HG02870 (cell line): ENCODE data around the gene CIC.

ENCODE experiments used
- ATAC-seq: cut with Tn5 transposase; IDR thresholded peaks from one replicate; pipeline ENCODE4 v1.9.1; 2021; ENCODE audit warnings: mild to moderate bottlenecking, moderate library complexity; ENCODE audit not compliant: unreplicated experiment

Gene CIC

DNA sequence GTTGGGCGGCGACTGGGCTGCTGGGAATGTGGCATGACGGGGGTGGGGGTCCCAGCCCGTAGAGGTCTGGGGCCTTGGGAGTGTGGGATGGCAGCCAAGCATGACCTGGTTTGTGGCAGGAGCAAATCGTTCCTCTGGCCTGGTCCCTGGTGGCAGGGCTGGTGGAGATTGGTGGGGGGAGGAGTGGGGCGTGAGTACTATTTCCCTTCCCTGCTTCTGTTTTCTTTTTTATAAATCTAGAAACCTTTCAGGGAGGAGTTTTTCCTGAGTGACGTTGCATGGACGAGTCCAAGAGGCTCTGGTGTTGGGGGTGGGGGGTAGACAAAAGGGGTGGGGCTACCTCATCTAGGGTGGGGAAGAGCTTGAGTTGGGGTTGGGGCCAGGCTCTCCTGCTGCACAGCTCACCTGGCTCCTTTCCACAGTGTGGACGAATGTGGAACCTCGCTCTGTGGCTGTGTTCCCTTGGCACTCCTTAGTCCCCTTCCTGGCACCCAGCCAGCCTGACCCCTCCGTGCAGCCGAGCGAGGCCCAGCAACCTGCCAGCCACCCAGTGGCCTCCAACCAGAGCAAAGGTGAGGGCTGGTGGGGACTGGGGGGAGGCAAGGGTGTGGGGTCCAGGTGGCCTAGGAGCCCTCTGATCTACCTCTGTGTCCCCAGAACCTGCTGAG is 17.4 kb downstream of the CIC start:
- no peak for ATAC-seq

DNA sequence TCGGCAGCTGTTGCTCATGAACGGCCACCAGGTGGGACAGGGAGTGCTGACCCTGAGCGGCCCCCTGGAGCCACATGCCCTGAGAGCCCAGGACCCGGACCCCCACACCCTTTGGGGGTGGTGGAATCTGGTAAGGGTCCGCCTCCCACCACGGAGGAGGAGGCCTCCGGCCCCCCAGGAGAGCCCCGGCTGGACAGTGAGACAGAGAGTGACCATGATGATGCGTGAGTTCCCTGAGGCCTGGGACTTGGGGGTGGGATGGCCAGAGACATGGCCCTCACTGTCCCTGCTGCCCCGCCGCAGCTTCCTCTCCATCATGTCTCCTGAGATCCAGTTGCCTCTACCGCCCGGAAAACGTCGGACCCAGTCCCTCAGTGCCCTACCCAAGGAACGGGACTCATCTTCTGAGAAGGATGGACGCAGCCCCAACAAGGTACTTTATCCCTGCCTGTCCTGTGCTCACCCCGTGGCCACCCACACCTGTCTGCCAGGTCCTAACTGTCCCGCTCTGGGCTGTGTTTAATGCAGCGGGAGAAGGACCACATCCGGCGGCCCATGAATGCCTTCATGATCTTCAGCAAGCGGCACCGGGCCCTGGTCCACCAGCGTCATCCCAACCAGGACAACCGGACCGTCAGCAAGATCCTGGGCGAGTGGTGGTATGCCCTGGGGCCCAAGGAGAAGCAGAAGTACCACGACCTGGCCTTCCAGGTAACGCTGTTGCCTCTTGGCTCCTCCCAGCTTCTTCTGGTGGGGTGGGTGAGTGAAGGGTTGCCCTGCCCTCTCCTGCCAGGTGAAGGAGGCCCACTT is 18.2 kb downstream of the CIC start:
- no peak for ATAC-seq

GRCh38 chr19:42287827-42288107 is 18.7 kb downstream of the CIC start:
- no peak for ATAC-seq

GRCh38 chr19:42288387-42288786 is 19.3 kb downstream of the CIC start:
- no peak for ATAC-seq

DNA sequence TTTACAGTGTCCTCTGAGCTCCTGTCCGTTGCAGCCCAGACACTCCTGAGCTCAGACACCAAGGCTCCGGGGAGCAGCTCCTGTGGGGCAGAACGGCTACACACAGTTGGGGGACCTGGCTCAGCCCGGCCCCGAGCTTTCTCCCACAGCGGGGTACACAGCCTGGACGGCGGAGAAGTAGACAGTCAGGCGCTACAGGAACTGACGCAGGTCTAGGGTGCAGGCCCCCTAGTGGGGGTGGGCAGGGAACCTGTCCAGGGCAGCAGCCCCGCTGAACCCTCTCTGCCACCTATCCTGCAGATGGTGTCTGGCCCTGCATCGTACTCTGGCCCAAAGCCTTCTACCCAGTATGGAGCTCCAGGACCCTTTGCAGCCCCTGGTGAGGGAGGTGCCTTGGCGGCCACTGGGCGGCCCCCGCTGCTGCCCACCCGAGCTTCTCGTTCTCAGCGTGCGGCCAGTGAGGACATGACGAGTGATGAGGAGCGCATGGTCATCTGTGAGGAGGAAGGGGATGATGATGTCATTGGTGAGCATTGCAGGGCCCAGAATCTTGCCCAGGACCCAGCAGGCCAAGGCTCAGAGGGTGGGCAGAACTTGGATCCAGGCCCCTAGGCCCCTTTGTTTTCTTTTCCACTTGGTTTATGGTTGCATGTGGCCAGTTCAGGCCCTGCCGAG is 20.0 kb downstream of the CIC start:
- no peak for ATAC-seq

DNA sequence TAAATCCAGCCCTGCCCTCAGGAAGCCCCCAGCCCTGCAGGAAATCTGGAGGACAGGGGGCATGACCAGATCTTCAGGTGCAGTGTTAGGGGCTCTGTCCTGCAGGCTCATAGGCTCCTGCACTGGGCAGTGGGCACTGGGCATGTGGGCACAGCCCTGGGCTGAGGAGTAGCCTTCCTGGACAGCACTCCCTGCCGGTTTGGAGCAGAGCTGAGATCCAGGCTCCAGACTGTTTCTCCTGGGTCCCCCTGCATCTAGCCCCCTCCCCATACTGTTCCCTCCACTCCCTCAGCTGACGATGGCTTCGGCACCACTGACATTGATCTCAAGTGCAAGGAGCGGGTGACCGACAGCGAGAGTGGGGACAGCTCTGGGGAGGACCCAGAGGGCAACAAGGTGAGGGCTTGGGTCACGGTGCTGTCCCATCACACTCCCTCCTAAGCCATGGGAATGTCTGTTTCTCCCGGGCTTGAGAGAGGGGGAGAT is 20.5 kb downstream of the CIC start:
- no peak for ATAC-seq

DNA sequence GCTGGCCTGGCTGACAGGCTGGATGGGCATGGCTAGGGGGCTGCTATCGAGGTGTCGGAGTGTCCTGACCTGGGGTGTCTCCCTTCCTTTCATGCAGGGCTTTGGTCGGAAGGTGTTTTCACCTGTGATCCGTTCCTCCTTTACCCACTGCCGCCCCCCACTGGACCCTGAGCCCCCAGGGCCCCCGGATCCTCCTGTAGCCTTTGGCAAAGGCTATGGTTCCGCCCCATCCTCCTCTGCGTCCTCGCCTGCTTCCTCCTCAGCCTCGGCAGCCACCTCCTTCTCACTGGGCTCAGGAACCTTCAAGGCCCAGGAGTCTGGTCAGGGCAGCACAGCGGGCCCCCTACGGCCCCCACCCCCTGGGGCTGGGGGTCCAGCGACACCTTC is 21.1 kb downstream of the CIC start:
- ATAC-seq, result no peak

DNA sequence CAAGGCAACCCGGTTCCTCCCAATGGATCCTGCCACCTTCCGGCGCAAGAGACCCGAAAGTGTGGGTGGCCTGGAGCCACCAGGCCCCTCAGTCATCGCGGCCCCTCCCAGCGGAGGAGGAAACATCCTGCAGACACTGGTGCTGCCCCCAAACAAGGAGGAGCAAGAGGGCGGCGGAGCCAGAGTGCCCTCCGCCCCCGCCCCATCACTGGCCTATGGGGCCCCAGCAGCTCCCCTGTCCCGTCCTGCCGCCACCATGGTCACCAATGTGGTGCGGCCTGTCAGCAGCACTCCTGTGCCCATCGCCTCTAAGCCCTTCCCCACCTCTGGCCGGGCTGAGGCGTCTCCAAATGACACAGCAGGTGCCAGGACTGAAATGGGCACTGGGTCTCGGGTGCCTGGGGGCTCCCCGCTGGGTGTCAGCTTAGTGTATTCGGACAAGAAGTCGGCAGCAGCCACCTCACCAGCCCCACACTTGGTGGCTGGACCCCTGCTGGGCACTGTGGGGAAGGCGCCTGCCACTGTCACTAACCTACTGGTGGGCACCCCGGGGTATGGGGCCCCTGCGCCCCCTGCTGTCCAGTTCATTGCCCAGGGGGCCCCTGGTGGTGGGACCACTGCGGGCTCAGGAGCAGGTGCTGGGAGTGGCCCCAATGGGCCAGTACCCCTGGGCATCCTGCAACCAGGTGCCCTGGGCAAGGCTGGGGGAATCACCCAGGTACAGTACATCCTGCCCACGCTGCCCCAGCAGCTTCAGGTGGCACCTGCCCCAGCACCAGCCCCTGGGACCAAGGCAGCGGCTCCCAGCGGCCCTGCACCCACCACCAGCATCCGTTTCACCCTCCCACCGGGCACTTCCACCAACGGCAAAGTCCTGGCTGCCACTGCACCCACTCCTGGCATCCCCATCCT is 21.7 kb downstream of the CIC start:
- ATAC-seq, result no peak

GRCh38 chr19:42291435-42291810 is 22.4 kb downstream of the CIC start:
- no peak for ATAC-seq

- ATAC-seq, result no peak
Measured at GRCh38 chr19:42292042-42292960, 23.2 kb downstream of the CIC start.

- no peak for ATAC-seq
Measured at GRCh38 chr19:42292963-42293362, 23.9 kb downstream of the CIC start.

DNA sequence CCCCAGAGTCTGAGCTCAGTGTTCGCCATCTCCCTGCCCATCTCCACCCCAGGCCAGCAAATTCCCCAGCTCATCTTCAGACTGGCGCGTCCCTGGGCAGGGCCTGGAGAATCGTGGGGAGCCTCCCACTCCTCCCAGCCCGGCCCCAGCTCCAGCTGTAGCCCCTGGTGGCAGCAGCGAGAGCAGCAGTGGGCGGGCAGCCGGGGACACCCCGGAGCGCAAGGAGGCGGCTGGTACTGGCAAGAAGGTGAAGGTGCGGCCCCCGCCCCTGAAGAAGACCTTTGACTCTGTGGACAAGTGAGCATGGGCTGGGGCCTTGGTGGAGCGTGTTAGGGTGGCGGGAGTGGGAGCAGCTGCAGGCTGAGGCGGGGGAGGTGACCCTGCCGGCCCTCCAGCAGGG is 24.5 kb downstream of the CIC start:
- ATAC-seq, result no peak

DNA sequence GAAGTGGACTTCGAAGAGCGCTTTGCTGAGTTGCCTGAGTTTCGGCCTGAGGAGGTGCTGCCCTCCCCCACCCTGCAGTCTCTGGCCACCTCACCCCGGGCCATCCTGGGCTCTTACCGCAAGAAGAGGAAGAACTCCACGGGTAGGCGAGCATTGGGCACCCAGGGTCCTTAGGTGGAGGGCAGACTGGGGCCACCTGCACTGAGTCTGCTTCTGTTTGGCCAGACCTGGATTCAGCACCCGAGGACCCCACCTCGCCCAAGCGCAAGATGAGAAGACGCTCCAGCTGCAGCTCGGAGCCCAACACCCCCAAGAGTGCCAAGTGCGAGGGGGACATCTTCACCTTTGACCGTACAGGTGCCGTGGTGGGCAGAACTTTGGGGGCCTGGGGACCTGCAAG is 24.9 kb downstream of the CIC start:
- no peak for ATAC-seq

- ATAC-seq, result no peak
Measured at GRCh38 chr19:42294471-42295137, 25.6 kb downstream of the CIC start.

DNA sequence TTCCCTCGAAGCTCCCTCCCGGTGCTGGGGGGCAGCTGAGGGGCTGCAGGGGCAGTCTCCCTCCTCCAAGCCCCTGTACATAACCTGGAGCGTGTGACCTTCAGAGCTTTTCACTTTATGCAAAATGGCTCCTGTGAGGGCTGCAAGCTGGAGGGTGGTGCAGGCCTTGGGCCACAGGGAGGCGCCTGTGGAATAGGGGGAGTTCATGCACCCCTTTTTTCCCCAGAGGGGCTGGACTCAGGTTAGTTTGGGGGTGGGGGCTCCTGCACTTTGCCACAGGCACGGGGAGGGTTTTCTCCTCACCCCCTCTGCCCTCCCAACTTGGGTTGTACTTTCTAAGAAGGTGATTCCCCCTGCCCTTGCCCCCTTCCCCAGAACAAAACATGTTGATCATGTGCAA is 26.3 kb downstream of the CIC start:
- ATAC-seq, result no peak

DNA sequence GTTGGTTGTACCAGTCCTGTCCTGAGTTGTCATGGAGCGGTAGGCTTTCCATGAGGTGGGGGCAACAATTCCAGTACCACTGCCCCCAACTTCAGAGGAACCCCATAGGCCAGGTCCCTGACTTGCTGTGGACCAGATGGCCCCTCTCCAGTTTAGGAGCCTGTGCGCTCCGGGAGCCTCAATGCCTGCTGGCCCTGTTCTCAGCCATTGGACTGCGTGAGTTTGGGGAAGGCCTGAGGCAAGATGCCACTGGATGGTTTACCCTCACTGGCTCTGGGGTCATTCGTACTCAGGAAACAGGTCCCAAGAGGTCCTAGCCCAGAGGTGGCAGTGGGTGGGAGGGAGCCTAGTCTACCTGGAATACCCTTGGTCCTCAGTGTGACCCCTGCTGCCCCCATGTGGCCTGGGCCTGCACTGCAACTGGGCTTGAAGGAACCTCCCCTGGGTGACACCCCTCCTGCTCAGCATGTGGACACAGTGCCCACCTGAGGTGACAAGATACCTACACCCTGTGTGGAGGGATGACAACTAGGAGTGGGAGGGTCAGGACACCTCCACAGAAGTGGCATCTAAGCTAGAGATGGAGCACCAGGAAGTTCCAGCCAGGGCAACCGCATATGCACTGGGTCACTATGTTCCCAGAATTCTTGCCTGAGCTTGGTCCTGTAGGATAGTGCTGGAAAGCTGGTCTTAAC is 26.9 kb downstream of the CIC start:
- peak; percentile 55 for ATAC-seq

GRCh38 chr19:42297039-42297438 is 28.0 kb downstream of the CIC start:
- no peak for ATAC-seq

DNA sequence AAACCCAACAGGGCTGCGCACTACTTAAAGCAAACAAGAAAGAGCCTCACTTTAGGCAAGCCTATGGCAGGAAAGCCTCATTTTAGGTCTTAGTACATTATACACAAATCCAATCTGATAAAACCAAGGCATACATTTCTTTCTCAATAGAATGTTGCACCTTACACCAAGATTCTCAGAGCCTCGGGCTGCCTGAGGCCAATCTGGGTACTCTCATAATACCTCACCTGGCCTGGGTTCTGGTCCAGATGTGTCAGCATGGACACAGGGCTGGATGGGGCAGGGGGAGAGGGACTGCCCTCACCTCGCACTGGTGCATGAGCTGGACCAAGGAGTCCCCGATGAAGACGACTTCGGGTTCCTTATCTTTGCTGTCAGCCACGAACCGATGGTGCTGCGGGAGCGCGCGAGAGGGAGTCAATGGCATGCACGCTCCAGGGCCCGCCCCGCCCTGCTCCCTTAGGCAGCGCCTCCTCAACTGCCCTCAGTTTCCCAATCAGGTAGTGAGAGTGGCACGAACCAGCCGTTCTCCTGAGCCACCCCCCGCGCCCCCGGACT is 32.7 kb downstream of the CIC start, which contains the start of gene PRR19:
Gene PRR19, plus strand, starts transcription at position 487 of the 558 bp plus-strand sequence. CDS start 7,453 bp downstream, outside the sequence.
- ATAC-seq, result no peak

DNA sequence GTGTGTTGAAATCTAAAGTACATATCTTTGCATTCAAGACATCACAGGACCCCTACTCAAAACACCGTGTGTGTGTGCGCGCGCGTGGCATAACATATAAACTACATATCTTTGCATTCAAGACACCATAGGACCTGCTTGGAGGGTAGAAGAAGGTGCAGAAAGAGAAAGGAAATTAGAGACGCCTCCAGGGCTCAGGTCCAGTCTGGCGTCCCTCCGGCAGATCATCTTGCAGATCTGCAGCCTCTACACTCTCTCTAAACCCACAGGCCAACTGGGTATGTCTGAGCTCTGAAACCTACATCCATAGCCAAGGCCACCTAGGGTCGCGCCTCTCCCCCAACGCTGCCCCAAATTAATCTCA is 34.0 kb downstream of the CIC start:
- ATAC-seq, result no peak
